Fibroblast of the aortic adventitia (primary cell): ENCODE data around the gene RRP1B. TPM values are rescaled to one million over a fixed set of nuclear protein-coding genes. Genes with fewer than 3 reads are reported as not detected.
"Not testable (repeated sequence)": the region's sequence is repeated elsewhere in the genome, so short reads cannot be mapped to it uniquely, and the experiment has no call there.

Source experiments
- DNase-seq: peaks from one replicate; pipeline ENCODE4 v3.0.0-alpha.2; 2010; ENCODE audit warnings: low read depth
- H3K4me3 ChIP-seq: 2 replicates; pipeline ENCODE4 v1.5.1; 2011; ENCODE audit warnings: low read depth, mild to moderate bottlenecking, control low read depth, low read length, moderate library complexity
- CTCF ChIP-seq: IDR thresholded peaks from 2 replicates; pipeline ENCODE4 v1.5.1; 2011; ENCODE audit warnings: mild to moderate bottlenecking, low read length, control low read depth, inconsistent platforms; ENCODE audit not compliant: insufficient read depth
- total RNA-seq: library from RNA; depleted of rRNA; stranded (reverse); fragments of >200 nt; gene quantifications from 2 replicates; pipeline ENCODE4 v1.2.3, GENCODE V29; 2012; ENCODE audit warnings: low replicate concordance

Gene RRP1B
- total RNA-seq, 1 donor: 24.2 TPM

- DNase-seq: peak; percentile 28
- TF ChIP-seq CTCF: no peak
- no peak overlapping the region for H3K4me3 ChIP-seq
These were observed 38.6 kb downstream of the RRP1B start for GRCh38 chr21:43697758-43698643.

- DNase-seq, H3K4me3 ChIP-seq: not testable (repeated sequence)
These were observed 40.1 kb downstream of the RRP1B start for GRCh38 chr21:43699492-43699777.

- TF ChIP-seq CTCF: no peak
- no peak overlapping the region for H3K4me3 ChIP-seq
- DNase-seq: no peak
These were observed 40.7 kb downstream of the RRP1B start for GRCh38 chr21:43699933-43700599.

- no peak for DNase-seq
These were observed 42.8 kb downstream of the RRP1B start for GRCh38 chr21:43701936-43702784.

GRCh38 chr21:43702785-43703034 is 43.4 kb downstream of the RRP1B start:
- TF ChIP-seq CTCF: no peak
- no peak for DNase-seq
- no peak overlapping the region for H3K4me3 ChIP-seq

More at GRCh38 chr21:43701936-43702784, 42.8 kb downstream of the RRP1B start:
- no peak overlapping the region for H3K4me3 ChIP-seq
- no peak for TF ChIP-seq CTCF

GRCh38 chr21:43703035-43703880 is 43.9 kb downstream of the RRP1B start:
- TF ChIP-seq CTCF: no peak
- peak; percentile 84 for DNase-seq
- no peak overlapping the region for H3K4me3 ChIP-seq
